ENCODE data around the gene TLX2. TPM values are rescaled to one million over a fixed set of nuclear protein-coding genes. Genes with fewer than 3 reads are reported as not detected.
A peak's percentile ranks its signal among the peaks of the same experiment; 100 is the strongest.

Gene TLX2
- total and polyA plus RNA-seq, 2 of the 13 experiments (the other 11 are each of a cell fraction or from before 2014, with no cell fraction given): 0.05 to 0.20 TPM

GRCh38 chr2:74496997-74497776 lies 17.1 kb upstream of the TLX2 start (continued):
- TF ChIP-seq ZBTB37 (CRISPR knock-in tag; IDR thresholded peaks at IDR 0.05) (no peak; the same call in 1 of the 2 replicates), HHEX (CRISPR knock-in tag; IDR thresholded peaks at IDR 0.05) (no peak), ATF7 (IDR thresholded peaks at IDR 0.05) (no peak), ATF7 (CRISPR knock-in tag; IDR thresholded peaks at IDR 0.05) (no peak), CEBPZ (IDR thresholded peaks at IDR 0.05; ENCODE audit: low read length) (no peak), MIXL1 (CRISPR knock-in tag; IDR thresholded peaks at IDR 0.05) (0 out of 2 replicates have a peak, but pooled peaks have one; percentile 46), ZMYM3 (CRISPR knock-in tag; IDR thresholded peaks at IDR 0.05) (no peak), ZXDC (CRISPR knock-in tag; IDR thresholded peaks at IDR 0.05) (0 out of 2 replicates have a peak, but pooled peaks have one; percentile 46), MAFF (IDR thresholded peaks at IDR 0.05; ENCODE audit: low read depth, low read length) (no peak), TFE3 (CRISPR knock-in tag; IDR thresholded peaks at IDR 0.05) (0 out of 2 replicates have a peak, but pooled peaks have one; percentile 21), ZBTB7A (CRISPR knock-in tag; IDR thresholded peaks at IDR 0.05) (peak; percentile 14; the same call in 1 of the 2 replicates), TRIM24 (CRISPR knock-in tag; IDR thresholded peaks at IDR 0.05) (no peak), ZNF430 (CRISPR knock-in tag; IDR thresholded peaks at IDR 0.05) (no peak), MTA1 (CRISPR knock-in tag; IDR thresholded peaks at IDR 0.05; ENCODE audit: borderline replicate concordance) (peak; percentile 38), MIER2 (CRISPR knock-in tag; IDR thresholded peaks at IDR 0.05) (no peak; the same call in 1 of the 2 replicates), BCL6 (CRISPR knock-in tag; IDR thresholded peaks at IDR 0.05) (peak; percentile 52; the same call in 1 of the 2 replicates), HMG20A (CRISPR knock-in tag; IDR thresholded peaks at IDR 0.05; ENCODE audit: borderline replicate concordance) (no peak), ZNF331 (CRISPR knock-in tag; IDR thresholded peaks at IDR 0.05) (peak; percentile 32)
- TF ChIP-seq, protein P1, sequence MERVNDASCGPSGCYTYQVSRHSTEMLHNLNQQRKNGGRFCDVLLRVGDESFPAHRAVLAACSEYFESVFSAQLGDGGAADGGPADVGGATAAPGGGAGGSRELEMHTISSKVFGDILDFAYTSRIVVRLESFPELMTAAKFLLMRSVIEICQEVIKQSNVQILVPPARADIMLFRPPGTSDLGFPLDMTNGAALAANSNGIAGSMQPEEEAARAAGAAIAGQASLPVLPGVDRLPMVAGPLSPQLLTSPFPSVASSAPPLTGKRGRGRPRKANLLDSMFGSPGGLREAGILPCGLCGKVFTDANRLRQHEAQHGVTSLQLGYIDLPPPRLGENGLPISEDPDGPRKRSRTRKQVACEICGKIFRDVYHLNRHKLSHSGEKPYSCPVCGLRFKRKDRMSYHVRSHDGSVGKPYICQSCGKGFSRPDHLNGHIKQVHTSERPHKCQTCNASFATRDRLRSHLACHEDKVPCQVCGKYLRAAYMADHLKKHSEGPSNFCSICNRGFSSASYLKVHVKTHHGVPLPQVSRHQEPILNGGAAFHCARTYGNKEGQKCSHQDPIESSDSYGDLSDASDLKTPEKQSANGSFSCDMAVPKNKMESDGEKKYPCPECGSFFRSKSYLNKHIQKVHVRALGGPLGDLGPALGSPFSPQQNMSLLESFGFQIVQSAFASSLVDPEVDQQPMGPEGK (CRISPR knock-in tag; IDR thresholded peaks at IDR 0.05): peak; percentile 70; the same call in 1 of the 2 replicates

All from HepG2 (cell line).